HG02973 (cell line): ENCODE results near the gene C1orf87.

ENCODE experiments used
- ATAC-seq: cut with Tn5 transposase; IDR thresholded peaks from one replicate; pipeline ENCODE4 v1.9.1; 2021; ENCODE audit warnings: moderate library complexity; ENCODE audit not compliant: unreplicated experiment

C1orf87 gene

GRCh38 chr1:60063561-60063960 is 10.0 kb downstream of the C1orf87 start:
- no peak for ATAC-seq

DNA sequence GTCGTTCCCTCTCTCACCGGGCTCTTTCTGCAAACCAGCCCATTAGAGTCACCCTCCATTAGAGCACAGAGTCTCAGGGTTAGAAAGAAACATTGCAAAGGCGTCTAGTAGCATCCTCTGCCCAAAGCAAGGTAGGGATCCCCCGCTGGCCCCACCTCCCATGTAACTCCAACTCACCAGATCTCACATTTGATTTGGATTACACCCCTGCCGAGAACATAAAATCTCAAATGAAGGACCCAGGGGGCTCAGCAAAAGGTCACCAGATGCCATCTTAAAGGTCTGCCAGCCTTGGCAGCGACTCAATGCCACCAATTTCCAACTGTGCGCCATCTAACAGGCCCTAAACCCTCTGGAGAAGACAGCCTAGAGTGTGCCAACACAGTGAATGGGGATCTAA is 14.1 kb downstream of the C1orf87 start:
- ATAC-seq: no peak

DNA sequence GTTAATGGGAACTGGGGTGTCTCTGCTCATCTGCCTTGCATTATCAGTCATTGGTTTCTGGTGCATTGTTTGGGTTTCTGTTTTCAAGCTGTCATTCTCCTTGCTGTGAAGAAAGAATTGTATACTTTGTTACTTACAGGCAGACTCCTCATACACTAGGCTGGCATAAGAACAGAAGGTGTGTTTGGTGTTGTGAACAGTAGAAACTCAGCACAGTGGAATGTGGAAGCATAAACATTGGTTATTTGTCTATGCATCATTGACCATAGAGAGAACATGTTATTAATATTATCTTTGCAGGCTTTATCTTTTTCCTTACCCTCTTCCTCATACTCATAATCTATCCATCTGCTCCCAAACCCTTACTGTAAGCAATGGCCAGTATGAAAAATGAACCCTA is 18.2 kb downstream of the C1orf87 start:
- no peak for ATAC-seq

DNA sequence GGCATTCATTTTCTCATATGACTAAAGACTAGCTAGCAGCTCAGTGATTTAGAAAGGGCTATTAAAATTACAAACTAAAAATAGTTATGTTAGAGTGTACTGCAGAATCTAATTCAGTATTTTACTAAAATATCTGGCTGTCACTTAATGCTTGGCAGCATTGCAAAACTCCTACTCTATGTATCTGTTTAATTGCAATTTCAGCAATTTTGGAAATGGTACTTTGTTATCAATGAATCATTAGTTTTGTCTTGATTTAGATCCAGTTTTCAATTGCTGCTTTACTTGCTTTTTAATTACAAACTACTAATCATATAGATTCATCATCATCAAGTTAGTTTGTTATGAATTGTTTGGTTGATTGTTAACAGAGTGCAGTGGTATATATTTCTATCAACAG is 19.2 kb downstream of the C1orf87 start:
- no peak for ATAC-seq

DNA sequence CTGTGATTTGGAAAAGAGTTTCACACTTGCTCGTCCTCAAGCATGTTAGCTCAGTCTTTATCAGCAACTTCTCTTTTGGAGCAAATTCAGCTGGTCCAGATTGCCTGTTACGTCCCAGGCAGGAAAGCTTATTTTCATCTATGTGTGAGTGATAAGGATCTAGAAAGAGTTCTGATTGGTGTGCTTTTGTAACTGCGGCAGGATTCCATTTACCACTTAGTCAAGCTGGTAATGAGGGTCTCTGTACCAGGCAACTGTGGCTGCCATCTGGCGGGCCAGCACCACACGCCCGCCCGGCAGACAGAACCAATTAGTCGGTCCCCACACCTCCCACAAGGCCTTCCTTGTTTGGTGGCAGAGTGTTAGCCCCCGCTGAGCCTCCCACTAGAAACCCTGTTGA is 21.0 kb downstream of the C1orf87 start:
- ATAC-seq: no peak

DNA sequence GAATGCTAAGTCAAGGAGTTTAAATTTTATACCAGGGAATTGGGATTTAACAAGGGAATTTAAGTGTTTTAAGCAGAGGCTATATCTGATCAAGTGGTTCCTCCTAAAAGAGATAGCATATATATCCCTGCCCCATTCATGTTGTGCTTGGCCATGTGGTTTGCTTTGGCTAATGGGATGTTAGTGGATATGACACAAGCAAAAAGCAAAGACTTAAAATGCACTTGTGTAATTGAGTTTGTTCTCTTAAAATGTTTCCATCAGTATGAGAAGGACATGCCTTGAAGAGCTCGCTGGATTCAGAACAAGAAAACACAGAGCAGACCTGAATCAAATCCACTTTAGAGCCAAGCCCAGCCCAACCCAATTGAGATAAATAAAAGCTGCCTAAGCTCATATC is 22.4 kb downstream of the C1orf87 start:
- ATAC-seq: no peak

- no peak for ATAC-seq
These were observed 24.4 kb downstream of the C1orf87 start for GRCh38 chr1:60049188-60049587.

GRCh38 chr1:60044881-60045280 is 28.7 kb downstream of the C1orf87 start:
- no peak for ATAC-seq

DNA sequence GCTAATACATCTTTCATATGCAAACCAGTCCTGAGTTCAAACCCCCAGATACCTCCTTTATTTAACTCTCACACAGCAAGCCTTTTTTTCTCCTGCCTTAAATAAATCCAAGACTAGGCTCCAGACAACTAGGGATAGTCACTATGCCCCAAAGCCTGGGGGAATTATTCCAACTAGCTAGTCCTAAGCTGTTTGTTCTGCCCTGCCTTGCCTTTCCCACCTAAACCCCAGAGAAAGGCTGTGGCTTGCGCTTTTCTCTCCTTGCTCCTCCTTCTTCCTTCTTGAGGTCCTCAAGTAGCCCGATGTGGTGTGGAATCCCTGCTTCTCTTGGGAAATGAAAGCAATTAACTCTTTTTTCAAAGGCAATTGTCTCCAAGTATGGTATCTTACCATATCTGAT is 31.8 kb downstream of the C1orf87 start:
- ATAC-seq: no peak

DNA sequence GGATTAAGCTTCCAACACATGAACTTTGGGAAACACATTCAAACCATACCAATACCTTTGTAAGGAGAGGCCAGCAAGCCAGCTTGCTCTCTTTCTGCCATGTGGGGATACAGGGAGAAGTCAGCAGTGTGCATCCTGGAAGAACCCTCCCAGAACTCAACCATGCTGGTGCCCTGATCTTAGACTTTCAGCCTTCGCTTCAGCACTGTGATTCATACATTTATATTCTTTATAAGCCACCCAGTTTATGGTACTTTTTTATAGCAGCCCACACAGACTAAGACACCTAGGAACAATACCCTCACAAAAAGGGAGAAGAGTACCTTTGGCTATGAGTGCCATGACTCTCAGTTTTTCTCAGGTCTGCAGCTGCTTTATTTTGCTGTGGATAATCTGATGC is 35.9 kb downstream of the C1orf87 start:
- no peak for ATAC-seq

DNA sequence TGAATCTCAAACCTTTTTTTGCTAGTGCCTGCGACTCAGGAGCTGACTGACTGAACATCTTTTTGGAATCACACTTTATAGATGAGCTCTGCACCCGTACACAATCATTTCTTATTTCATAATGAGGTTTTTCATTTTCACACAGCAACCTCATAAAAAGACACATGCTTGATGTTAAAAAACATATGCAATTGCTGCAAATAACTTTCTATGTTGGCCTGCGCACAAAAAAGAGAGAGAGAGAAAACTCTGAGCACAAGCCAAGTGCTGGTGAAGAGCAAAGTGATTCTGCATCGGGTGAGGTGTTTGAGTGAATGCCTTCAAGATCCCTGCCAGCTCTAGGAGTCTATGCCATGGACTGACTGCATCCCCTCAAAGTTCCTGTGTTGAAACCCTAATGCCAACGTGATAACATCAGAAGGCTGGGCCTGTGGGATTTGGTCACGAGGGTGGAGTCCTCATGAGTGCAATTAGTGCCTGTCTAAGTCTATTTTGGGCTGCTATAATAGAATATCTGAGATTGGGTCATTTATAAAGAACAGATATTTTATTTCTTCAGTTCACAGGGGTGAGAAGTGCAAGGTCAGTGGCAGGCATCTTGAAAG is 36.6 kb downstream of the C1orf87 start:
- ATAC-seq: no peak

- ATAC-seq: no peak
These were observed 37.6 kb downstream of the C1orf87 start for GRCh38 chr1:60035921-60036320.

DNA sequence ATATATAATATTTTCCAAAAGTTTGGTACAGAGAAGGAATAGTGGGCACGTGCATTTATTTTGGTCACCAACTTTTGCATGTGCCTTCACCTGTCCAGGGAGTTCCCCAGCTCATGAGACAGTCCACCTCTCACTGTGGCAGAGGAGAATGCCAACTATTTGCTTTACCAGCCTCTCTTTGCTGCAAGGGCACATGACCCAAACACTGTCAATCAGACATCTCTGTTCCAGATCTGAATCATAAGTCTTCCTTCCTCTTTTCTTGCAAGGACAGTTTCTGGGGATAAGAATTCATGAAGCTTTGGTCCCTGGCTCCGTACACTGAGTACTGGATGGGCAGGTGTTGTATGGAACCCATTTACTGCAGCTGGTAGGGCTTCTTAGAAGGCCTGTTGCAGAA is 38.6 kb downstream of the C1orf87 start:
- no peak for ATAC-seq

GRCh38 chr1:60033066-60033465 is 40.5 kb downstream of the C1orf87 start:
- no peak for ATAC-seq

- no peak for ATAC-seq
These were observed 42.4 kb downstream of the C1orf87 start for GRCh38 chr1:60031146-60031545.

DNA sequence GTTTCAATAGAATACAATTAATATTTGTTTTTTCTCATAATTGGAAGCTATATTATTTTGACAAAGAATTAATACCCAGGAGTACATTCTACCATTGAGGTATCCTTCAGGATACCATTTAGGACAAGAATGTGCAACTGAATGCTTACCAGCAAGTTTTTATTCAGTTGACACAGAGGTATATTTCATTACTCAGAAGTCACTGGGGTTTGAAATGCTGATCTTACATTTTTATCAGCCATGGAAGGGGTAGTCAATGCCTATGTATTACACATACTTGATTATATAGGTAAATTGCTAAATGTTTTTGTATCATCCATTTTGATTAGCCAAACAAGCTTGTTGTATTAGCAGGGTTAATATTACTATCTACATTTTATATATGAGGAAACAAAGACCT is 48.0 kb downstream of the C1orf87 start:
- ATAC-seq: no peak

DNA sequence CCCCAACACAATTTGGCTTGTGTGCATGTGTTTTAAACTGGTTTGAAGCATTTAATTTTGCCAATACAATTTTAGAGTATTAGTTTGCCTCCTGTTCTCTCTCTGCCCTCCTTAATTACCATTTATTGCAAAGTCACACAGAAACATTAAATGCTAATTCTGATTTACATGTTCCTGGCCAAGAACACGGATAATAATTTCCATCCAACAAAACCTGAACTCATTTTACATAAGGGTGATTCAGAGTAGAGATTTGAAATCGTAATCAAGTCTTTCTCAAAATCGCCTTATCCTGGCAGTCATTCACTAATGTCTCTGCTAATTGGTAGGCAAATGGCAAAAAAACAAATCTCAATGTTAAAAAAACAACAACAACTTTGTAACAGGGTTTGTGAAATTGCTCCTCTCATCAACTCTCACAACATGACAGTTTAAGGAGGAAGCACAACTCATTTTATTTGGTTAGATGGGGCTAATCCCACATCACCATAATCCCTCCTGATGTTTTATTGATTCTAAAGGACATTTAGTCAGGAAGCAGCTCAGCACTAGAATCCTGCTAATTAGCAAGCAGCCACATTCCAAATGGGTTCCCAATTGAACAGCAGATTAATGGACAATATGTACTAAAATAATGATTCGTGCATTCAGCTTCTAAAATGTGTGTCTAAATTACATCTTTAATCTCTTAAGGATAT is 55.9 kb downstream of the C1orf87 start:
- no peak for ATAC-seq

DNA sequence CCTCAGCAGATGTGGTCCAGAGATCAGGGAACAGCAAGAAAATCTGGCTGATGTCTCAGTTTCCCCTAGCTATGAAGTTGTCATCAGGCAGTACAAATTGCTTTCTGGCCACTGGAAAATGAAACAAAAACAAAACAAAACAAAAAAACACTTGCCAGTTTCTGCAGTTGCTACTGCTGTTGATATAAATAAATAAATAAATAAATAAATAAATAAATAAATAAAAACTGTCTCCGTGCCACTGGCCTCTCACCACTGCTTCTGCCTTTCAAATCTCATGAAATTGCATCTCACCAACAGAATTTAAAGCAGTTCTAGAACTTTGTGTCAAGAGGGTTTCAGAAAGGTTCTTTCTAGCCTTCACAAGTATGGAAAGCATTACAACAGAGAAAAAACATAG is 62.9 kb downstream of the C1orf87 start:
- no peak for ATAC-seq

- ATAC-seq: no peak
These were observed 65.1 kb downstream of the C1orf87 start for GRCh38 chr1:60008500-60008899.

DNA sequence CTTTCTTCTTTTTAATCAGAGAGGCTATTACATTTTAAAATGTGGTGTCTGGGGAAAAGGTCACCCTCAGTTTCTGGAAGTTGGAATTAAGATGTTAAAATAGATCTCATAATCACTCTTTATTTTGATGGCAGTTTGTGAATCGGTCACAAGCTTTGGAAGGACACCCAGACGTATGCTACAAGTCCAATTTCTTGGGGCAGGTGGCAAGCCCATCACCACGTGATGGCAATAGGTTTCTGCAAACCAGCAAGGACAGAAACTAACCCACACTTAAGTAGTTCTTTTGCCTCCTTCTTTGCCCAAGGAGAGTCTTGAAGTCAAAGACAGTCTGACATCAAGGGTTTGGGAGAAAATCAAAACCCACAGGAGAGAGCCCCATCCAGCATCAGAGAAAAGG is 72.9 kb downstream of the C1orf87 start:
- no peak for ATAC-seq

DNA sequence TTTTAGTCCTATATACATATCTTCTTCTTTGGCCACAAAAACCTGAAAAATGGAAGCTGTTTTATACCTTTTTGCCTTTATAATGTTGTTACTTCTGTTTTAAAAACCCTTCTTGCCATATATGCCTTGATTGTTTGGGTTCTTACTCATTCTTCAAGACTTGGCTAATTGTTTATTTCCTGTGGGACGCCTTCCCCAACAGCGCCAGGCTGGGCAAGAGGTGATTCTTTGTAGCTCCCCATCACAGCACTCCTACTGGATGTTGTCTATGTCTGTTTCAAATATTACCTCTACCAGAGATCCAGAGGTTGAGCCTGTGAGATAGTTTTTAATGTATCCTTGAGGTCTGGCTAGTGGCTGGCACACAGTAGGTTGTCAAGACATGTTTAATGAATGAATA is 73.8 kb downstream of the C1orf87 start:
- no peak for ATAC-seq

- no peak for ATAC-seq
These were observed 74.6 kb downstream of the C1orf87 start for GRCh38 chr1:59999006-59999405.
